CD4-positive, alpha-beta T cell (primary cell): ENCODE results near the gene FAM50A. TPM values are rescaled to one million over a fixed set of nuclear protein-coding genes. Genes with fewer than 3 reads are reported as not detected.
A peak's percentile ranks its signal among the peaks of the same experiment; 100 is the strongest.

Source experiments
- ATAC-seq: fragments of 200-7000 bp; cut with Tn5 transposase; one replicate; pipeline ENCODE4 v1.10.0; 2022; ENCODE audit warnings: mild to moderate bottlenecking; ENCODE audit not compliant: poor library complexity
- CTCF ChIA-PET: fragments of 350-600 bp; sonication (Branson Sonifier 250); formaldehyde crosslinking; loops from one replicate; lab custom pipeline; 2021; ENCODE audit warnings: antibody characterized with exemption, inconsistent platforms; lab: Charles Lee
- POLR2A ChIA-PET: fragments of 350-600 bp; sonication (Branson Sonifier 250); formaldehyde crosslinking; loops from one replicate; lab custom pipeline; 2021; ENCODE audit warnings: antibody characterized with exemption, inconsistent platforms; lab: Charles Lee
- DNase-seq, 14 experiments: peaks; one replicate each; pipeline ENCODE4 v3.0.0-alpha.2; 2013 to 2020; ENCODE audit warnings: mixed read lengths in 2 of 14
- H3K27ac ChIP-seq, 2 donors: one replicate each; pipeline versions ENCODE4 v1.5.1 to v1.7.0; 2013; ENCODE audit warnings: low read length in 2 of 2, low read depth in 1 of 2, mild to moderate bottlenecking in 1 of 2
- H3K27me3 ChIP-seq, 2 experiments: 1 replicate in 1 of 2; 2 replicates in 1 of 2; pipeline versions ENCODE4 v1.6.1 to v1.7.0; 2013; ENCODE audit warnings: low read length in 2 of 2, control low read depth in 1 of 2, mild to moderate bottlenecking in 1 of 2, moderate library complexity in 1 of 2; ENCODE audit not compliant: insufficient read depth in 2 of 2, control insufficient read depth in 1 of 2
- H3K36me3 ChIP-seq: one replicate; pipeline ENCODE4 v1.6.1; 2013; ENCODE audit warnings: low read length, control low read depth; ENCODE audit not compliant: insufficient read depth
- H3K4me1 ChIP-seq: one replicate; pipeline ENCODE4 v1.6.1; 2013; ENCODE audit warnings: low read length, control low read depth; ENCODE audit not compliant: insufficient read depth
- H3K4me3 ChIP-seq: one replicate; pipeline ENCODE4 v1.5.1; 2013; ENCODE audit warnings: mild to moderate bottlenecking, low read length, moderate library complexity
- H3K9me3 ChIP-seq, 2 experiments: 1 replicate in 1 of 2; 2 replicates in 1 of 2; pipeline versions ENCODE4 v1.6.1 to v1.7.0; 2013; ENCODE audit warnings: low read length in 2 of 2, mild to moderate bottlenecking in 2 of 2, control low read depth in 1 of 2, moderate library complexity in 1 of 2; ENCODE audit not compliant: control insufficient read depth in 1 of 2, insufficient read depth in 1 of 2
- H3K27ac Mint-ChIP-seq: one replicate; pipeline ENCODE4 v1.8.0; 2020; ENCODE audit warnings: mixed read lengths
- H3K27me3 Mint-ChIP-seq: one replicate; pipeline ENCODE4 v1.8.0; 2021; ENCODE audit warnings: mixed read lengths
- H3K36me3 Mint-ChIP-seq: one replicate; pipeline ENCODE4 v1.8.0; 2021; ENCODE audit warnings: low read depth, mixed read lengths
- H3K4me1 Mint-ChIP-seq: one replicate; pipeline ENCODE4 v1.8.0; 2021; ENCODE audit warnings: low read depth, mixed read lengths
- H3K4me3 Mint-ChIP-seq: one replicate; pipeline ENCODE4 v1.8.0; 2020; ENCODE audit warnings: mild to moderate bottlenecking, mixed read lengths
- H3K9me3 Mint-ChIP-seq: one replicate; pipeline ENCODE4 v1.8.0; 2020; ENCODE audit warnings: mixed read lengths
- CTCF ChIP-seq: fragments of 200-600 bp; IDR thresholded peaks from one replicate; pipeline ENCODE4 v1.8.0; 2022; ENCODE audit warnings: antibody characterized with exemption, mild to moderate bottlenecking
- intact Hi-C, 2 experiments: fragments of 100-400 bp; cut with DNase I in 1 of 2; cut with micrococcal nuclease in 1 of 2; formaldehyde crosslinking; loops; one replicate each; pipeline versions ENCODE4 v1.15.1 to v1.9.0; 2023 to 2025; cut with DNase I, micrococcal nuclease
- total RNA-seq, 174 experiments: library from RNA in 2 of 174; stranded (reverse) in 2 of 174; gene quantifications; one replicate each; pipeline ENCODE4 v1.2.3 and lab custom pipeline; 2021 to 2026

The FAM50A gene
- total RNA-seq, 2 experiments from 2014 or later = 42.3 to 49.4 TPM

- ATAC-seq = no peak
- H3K27me3 Mint-ChIP-seq = no peaks in the 10 kb centered on the region
- peaks cover 24% of the 10 kb centered on the region for H3K36me3 Mint-ChIP-seq
- Histone ChIP-seq H3K27ac (peak overlapping the region in 1 of 2 donors; percentile 74), H3K36me3 (peaks cover 1% of the 10 kb centered on the region), H3K4me1 (peaks cover 21% of the 10 kb centered on the region), H3K27me3 (no peaks in the 10 kb centered on the region), H3K9me3 (no peaks in the 10 kb centered on the region), H3K4me3 (no peak overlapping the region)
- peak overlapping the region; percentile 83 for H3K4me3 Mint-ChIP-seq
- ChIA-PET POLR2A (interaction anchor here (1.4 to 3.5 kb wide), 3 partner anchors 15 to 104 kb away, joined by 4 to 40 read pairs (median 5); partner anchors contain the start of genes FAM3A and RPL10), CTCF (interaction anchor here (1.4 kb wide), 1 partner anchor 14 kb away, joined by 3 read pairs; the partner anchor contains the start of gene RPL10)
- H3K9me3 Mint-ChIP-seq = no peaks in the 10 kb centered on the region
- intact Hi-C loops = no loop called here
- TF ChIP-seq CTCF = no peak
- peak in 1 of 14 experiments; percentile 3 for DNase-seq
- H3K4me1 Mint-ChIP-seq = peaks cover 17% of the 10 kb centered on the region
- H3K27ac Mint-ChIP-seq = peak overlapping the region; percentile 91
These were observed 30.8 kb upstream of the FAM50A start for GRCh38 chrX:154413142-154413541.

- H3K36me3 ChIP-seq = peaks cover 13% of the 10 kb centered on the region
- no peak overlapping the region for H3K27ac ChIP-seq
- Mint-ChIP-seq H3K4me1 (peaks cover 6% of the 10 kb centered on the region), H3K9me3 (no peaks in the 10 kb centered on the region), H3K27me3 (no peaks in the 10 kb centered on the region), H3K36me3 (peaks cover 20% of the 10 kb centered on the region), H3K4me3 (no peak overlapping the region), H3K27ac (no peak overlapping the region)
- intact Hi-C loops = no loop called here
- CTCF ChIA-PET = no interaction called here
- no peak overlapping the region for H3K4me3 ChIP-seq
- no peaks in the 10 kb centered on the region for H3K9me3 ChIP-seq
- ATAC-seq = no peak
- TF ChIP-seq CTCF = no peak
- H3K4me1 ChIP-seq = peaks cover 11% of the 10 kb centered on the region
- no peaks in the 10 kb centered on the region for H3K27me3 ChIP-seq
- POLR2A ChIA-PET = no interaction called here
- DNase-seq = no peak
These were observed 26.8 kb upstream of the FAM50A start for GRCh38 chrX:154417157-154417556.

- H3K9me3 Mint-ChIP-seq = no peaks in the 10 kb centered on the region
- H3K4me3 ChIP-seq = no peak overlapping the region
- H3K4me3 Mint-ChIP-seq = no peak overlapping the region
- intact Hi-C loops = no loop called here
- H3K27ac ChIP-seq = no peak overlapping the region
- ChIA-PET CTCF (no interaction called here), POLR2A (no interaction called here)
- no peaks in the 10 kb centered on the region for H3K4me1 ChIP-seq
- TF ChIP-seq CTCF = no peak
- no peak overlapping the region for H3K27ac Mint-ChIP-seq
- no peaks in the 10 kb centered on the region for H3K27me3 Mint-ChIP-seq
- H3K36me3 ChIP-seq = peaks cover 13% of the 10 kb centered on the region
- DNase-seq (no peak), ATAC-seq (no peak)
- no peaks in the 10 kb centered on the region for H3K9me3 ChIP-seq
- H3K36me3 Mint-ChIP-seq = peaks cover 10% of the 10 kb centered on the region
- no peaks in the 10 kb centered on the region for H3K4me1 Mint-ChIP-seq
- H3K27me3 ChIP-seq = no peaks in the 10 kb centered on the region
These were observed 24.8 kb upstream of the FAM50A start for GRCh38 chrX:154419189-154419588.
